SK-MEL-5 (cell line): ENCODE data around the gene DPH2. TPM values are rescaled to one million over a fixed set of nuclear protein-coding genes. Genes with fewer than 3 reads are reported as not detected.

Source experiments
- DNase-seq: peaks from one replicate; pipeline ENCODE4 v3.0.0-alpha.2; 2016; ENCODE audit warnings: low read depth, low spot score
- in situ Hi-C: cut with HindIII; loops from 2 replicates; pipeline ENCODE4 v1.10.0; 2016; ENCODE audit warnings: low sequenced_read_pairs, high pct_unique_total_duplicates, low pct_unique_long_range_greater_than_20kb
- total RNA-seq: library from RNA; depleted of rRNA; stranded (reverse); fragments of >200 nt; shearing (Covaris generic); gene quantifications from 2 replicates; pipeline ENCODE4 v1.2.3, GENCODE V29; 2014

DPH2 gene
- total RNA-seq, 1 experiment from 2014 or later: 33.6 TPM

DNA sequence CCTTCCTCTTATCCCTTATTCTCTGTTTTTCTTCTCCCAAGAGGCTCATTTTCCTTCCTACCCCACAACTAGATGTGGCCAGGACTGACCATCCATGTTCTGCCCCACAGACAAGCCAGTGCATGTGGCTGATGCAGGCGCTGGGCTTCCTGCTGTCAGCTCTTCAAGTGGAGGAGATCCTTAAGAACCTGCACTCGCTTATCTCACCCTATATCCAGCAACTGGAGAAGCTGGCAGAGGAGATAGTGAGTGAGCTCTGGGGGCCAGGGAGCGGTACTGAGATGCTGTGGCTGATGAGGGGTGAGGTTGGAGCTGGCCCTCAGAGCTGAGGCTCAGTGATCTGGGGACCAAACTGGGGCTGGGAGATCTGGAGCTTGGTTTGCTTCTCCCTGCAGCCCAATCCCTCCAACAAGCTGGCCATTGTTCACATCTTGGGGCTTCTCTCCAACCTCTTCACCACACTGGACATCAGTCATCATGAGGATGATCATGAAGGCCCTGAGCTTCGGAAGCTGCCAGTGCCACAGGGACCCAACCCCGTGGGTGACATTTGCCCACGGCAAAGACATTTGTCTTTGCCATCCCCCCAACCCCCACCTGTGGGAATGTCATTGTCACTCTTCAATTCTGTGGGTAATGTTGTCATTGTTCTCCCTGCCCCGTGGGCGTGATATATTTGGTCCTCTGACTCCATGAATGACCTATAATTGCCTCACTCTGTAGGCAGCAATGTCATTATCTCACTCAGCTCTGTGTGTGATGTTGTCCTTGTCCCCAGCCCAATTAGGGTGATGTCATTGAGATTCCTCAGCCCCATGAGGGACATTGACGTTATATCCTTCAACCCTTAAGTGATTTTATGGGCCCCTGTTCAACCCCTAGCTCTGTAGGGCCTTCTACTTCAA lies 11.2 kb upstream of the DPH2 start:
- in situ Hi-C loops: no loop called here
- DNase-seq: no peak

- in situ Hi-C loops: no loop called here
- no peak for DNase-seq
Observed at GRCh38 chr1:43960798-43961197, 9.0 kb upstream of the DPH2 start.

GRCh38 chr1:43961692-43962091 lies 8.1 kb upstream of the DPH2 start:
- no peak for DNase-seq
- in situ Hi-C loops: no loop called here

GRCh38 chr1:43962324-43962723 lies 7.5 kb upstream of the DPH2 start:
- in situ Hi-C loops: no loop called here
- no peak for DNase-seq

- in situ Hi-C loops: no loop called here
- no peak for DNase-seq
Observed at GRCh38 chr1:43963006-43963405, 6.8 kb upstream of the DPH2 start.

GRCh38 chr1:43963890-43964289 lies 5.9 kb upstream of the DPH2 start:
- in situ Hi-C loops: no loop called here

DNA sequence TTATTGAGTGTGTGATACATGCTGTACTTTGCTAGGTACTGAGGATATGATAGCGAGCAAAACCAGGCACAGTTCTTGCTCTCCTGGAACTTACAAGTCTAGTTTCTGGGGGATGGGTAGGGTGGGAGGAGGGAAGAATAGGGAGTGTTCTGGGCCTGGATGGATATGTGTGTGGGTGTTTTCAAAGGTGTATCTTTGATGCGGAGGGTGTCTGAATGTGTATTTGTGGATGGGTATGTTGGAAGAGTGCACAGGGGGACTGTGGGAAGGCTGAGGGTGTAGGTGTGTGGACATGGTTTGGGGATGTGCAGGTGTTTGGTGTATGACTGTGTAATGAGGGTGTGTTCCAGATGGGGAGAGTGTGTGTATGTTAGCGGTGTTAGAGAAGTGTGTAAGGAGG lies 4.5 kb upstream of the DPH2 start:
- DNase-seq: no peak
- in situ Hi-C loops: no loop called here

More at GRCh38 chr1:43963890-43964289, 5.9 kb upstream of the DPH2 start:
- DNase-seq: no peak

- in situ Hi-C loops: no loop called here
- no peak for DNase-seq
Observed at GRCh38 chr1:43968348-43968948, 1.4 kb upstream of the DPH2 start.

DNA sequence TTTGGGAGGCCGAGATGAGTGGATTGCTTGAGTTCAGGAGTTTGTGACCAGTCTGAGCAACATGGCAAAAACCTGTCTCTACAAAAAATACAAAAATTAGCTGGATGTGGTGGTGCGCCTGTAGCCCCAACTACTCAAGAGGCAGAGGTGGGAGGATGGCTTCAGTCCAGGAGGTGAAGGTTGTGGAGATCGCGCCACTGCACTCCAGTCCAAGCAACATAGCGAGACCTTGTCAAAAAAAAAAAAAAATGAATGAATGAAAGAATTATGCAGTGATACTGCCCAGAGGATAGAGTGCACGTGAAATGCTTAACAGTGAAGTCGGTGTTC lies 429 bp upstream of the DPH2 start:
- in situ Hi-C loops: no loop called here

GRCh38 chr1:43970502-43970901 lies 692 bp downstream of the DPH2 start:
- DNase-seq: no peak
- in situ Hi-C loops: no loop called here

More for the DNA sequence above, 429 bp upstream of the DPH2 start:
- DNase-seq: no peak

DNA sequence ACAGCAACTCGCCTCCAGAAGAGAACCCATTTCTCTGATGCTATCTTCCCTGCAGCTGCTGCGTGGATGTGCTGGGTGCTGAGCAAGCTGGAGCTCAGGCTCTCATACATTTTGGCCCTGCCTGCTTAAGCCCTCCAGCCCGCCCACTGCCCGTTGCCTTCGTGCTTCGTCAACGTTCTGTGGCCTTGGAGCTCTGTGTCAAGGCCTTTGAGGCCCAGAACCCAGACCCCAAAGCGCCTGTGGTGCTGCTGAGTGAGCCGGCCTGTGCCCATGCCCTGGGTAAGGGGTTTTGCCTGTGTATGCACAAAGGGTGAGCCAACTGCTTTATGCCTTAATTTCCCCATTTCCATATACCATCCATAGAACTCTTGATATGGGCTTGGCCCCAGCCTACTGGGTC lies 1.1 kb downstream of the DPH2 start:
- in situ Hi-C loops: no loop called here
- DNase-seq: no peak

GRCh38 chr1:43971336-43971980 lies 1.6 kb downstream of the DPH2 start:
- in situ Hi-C loops: no loop called here

DNA sequence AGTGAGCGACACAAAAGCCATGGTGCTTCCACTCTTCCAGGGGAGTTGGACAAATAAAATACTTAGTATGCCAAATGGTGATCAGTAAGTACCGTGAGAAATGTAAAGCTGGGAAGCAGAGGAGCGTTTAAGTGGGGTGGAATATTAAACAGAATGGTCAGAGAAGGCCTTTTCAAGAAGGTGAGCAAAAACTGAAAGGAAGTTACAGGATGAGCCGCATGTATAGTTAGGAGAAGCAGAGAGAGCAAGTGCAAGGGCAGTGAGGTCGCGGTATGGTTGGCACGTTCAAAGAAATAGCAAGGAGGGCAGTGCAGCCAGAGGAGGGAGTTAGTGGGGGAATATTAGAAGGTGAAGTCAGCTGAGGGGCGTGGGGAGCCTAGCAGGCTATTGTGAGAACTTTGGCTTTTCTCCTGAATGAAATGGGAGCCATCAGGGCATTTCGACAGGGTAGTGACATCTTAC lies 4.2 kb downstream of the DPH2 start:
- in situ Hi-C loops: no loop called here
- DNase-seq: no peak

More at GRCh38 chr1:43971336-43971980, 1.6 kb downstream of the DPH2 start:
- no peak for DNase-seq

GRCh38 chr1:43974443-43975248 lies 4.8 kb downstream of the DPH2 start, which contains the start of gene ATP6V0B:
Gene ATP6V0B (plus strand): TSS chr1:43974960. CDS start chr1:43975041, 81 bp downstream.
- peak; percentile 92 for DNase-seq
- in situ Hi-C loops: no loop called here

GRCh38 chr1:43975249-43975961 lies 5.6 kb downstream of the DPH2 start:
- in situ Hi-C loops: no loop called here
- no peak for DNase-seq

DNA sequence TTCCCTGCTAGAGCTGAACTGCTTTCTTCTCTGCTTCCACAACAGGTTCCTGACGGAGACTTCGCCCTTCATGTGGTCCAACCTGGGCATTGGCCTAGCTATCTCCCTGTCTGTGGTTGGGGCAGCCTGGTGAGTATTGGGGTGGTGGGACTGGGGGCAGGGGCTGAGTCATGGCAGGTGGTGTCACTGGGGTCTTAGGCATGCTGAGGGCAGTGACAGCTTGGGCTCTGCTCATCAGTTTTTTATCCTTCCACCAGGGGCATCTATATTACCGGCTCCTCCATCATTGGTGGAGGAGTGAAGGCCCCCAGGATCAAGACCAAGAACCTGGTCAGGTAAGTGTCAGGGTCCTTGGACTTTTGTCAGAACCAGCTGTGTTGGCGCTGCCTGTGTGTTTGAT lies 6.2 kb downstream of the DPH2 start:
- in situ Hi-C loops: no loop called here

DNA sequence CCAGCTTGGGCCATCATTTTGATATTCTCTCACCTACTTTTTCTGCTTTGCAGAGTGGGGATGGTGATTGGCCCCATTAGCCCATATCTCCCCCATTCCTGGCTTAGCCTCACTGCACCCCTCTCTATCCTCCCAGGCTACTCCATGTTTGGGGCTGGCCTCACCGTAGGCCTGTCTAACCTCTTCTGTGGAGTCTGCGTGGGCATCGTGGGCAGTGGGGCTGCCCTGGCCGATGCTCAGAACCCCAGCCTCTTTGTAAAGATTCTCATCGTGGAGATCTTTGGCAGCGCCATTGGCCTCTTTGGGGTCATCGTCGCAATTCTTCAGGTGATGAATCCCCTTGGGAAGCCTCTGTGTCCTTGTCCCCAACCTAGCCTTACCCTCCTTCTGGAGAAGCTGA lies 7.1 kb downstream of the DPH2 start:
- in situ Hi-C loops: no loop called here
- no peak for DNase-seq

More for the DNA sequence above, 6.2 kb downstream of the DPH2 start:
- DNase-seq: no peak
